DOHH2 (cell line): ENCODE results near the gene RSF1.

Experiments
- EZH2phosphoT487 ChIP-seq: fragments of 200-600 bp; sonication (generic); IDR thresholded peaks from 2 replicates; pipeline ENCODE4 v1.6.1; 2017; ENCODE audit warnings: borderline replicate concordance, mild to moderate bottlenecking, antibody characterized with exemption, low read length, moderate library complexity, mixed read lengths
- TF ChIP-seq, protein P1 (sequence below): fragments of 200-600 bp; sonication (generic); IDR thresholded peaks from one replicate; pipeline ENCODE4 v1.5.1; 2014; ENCODE audit warnings: antibody characterized with exemption, mild to moderate bottlenecking, low read depth, low read length; ENCODE audit not compliant: poor library complexity, severe bottlenecking

DNA sequence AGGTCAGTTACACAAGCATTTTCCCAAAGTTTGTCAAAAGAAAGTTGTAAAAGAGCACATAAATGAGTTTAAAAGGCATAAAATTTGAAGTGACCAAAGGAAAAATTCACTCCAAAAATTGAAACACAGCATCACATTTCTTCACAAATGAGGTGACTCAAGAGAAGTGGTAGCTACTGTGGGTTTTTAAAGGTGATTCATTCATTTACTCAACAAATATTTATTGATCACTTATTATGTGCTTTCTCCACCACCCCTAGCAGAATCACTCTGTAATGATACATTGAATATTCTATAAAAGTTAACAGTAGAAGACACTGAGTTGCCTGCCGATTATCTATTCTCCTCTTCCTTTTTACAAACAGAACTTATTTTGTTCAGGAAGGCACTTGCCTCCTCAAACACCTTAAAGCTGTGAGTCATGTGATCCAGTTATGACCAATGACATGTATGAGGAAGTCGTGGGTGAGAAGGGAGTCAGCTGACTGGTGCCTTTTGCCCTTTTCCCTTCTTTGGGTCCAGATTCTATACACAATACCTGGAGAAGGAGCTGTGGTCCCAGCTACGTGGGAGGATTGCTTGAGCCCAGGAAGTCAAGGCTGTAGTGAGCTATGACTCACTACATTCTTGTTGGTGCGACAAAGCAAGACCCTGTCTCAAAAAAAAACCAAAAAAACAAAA, 115.2 kb downstream of the RSF1 start:
- TF ChIP-seq, protein P1, sequence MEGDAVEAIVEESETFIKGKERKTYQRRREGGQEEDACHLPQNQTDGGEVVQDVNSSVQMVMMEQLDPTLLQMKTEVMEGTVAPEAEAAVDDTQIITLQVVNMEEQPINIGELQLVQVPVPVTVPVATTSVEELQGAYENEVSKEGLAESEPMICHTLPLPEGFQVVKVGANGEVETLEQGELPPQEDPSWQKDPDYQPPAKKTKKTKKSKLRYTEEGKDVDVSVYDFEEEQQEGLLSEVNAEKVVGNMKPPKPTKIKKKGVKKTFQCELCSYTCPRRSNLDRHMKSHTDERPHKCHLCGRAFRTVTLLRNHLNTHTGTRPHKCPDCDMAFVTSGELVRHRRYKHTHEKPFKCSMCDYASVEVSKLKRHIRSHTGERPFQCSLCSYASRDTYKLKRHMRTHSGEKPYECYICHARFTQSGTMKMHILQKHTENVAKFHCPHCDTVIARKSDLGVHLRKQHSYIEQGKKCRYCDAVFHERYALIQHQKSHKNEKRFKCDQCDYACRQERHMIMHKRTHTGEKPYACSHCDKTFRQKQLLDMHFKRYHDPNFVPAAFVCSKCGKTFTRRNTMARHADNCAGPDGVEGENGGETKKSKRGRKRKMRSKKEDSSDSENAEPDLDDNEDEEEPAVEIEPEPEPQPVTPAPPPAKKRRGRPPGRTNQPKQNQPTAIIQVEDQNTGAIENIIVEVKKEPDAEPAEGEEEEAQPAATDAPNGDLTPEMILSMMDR: no peak
- no peak for TF ChIP-seq EZH2phosphoT487
